Activated CD4-positive, alpha-beta T cell treated with anti-CD3 and anti-CD28 coated beads, Interleukin-2, amount 10 ng/mL, durations not matched to agents 7 days and 5 days (primary cell): ENCODE measurements around the gene LGI4. TPM values are rescaled to one million over a fixed set of nuclear protein-coding genes. Genes with fewer than 3 reads are reported as not detected.

Source experiments
- CTCF ChIA-PET: fragments of 350-600 bp; sonication (Branson Sonifier 250); formaldehyde crosslinking; loops from one replicate; lab custom pipeline; 2021; ENCODE audit warnings: antibody characterized with exemption; lab: Charles Lee
- POLR2A ChIA-PET: fragments of 350-600 bp; sonication (Branson Sonifier 250); formaldehyde crosslinking; loops from one replicate; lab custom pipeline; 2021; ENCODE audit warnings: antibody characterized with exemption; lab: Charles Lee
- DNase-seq: peaks from one replicate; pipeline ENCODE4 v3.0.0-alpha.2; 2020
- H3K27ac Mint-ChIP-seq: one replicate; pipeline ENCODE4 v1.8.0; 2021; ENCODE audit warnings: mild to moderate bottlenecking, moderate library complexity, mixed read lengths
- H3K27me3 Mint-ChIP-seq: one replicate; pipeline ENCODE4 v1.8.0; 2021; ENCODE audit warnings: mixed read lengths
- H3K36me3 Mint-ChIP-seq: one replicate; pipeline ENCODE4 v1.8.0; 2021; ENCODE audit warnings: low read depth, mixed read lengths
- H3K4me1 Mint-ChIP-seq: one replicate; pipeline ENCODE4 v1.8.0; 2021; ENCODE audit warnings: mixed read lengths
- H3K4me3 Mint-ChIP-seq: one replicate; pipeline ENCODE4 v1.8.0; 2021; ENCODE audit warnings: mild to moderate bottlenecking, moderate library complexity, mixed read lengths
- H3K9me3 Mint-ChIP-seq: one replicate; pipeline ENCODE4 v1.8.0; 2021; ENCODE audit warnings: mixed read lengths
- total RNA-seq, 2 experiments: library from RNA; stranded (reverse); gene quantifications; one replicate each; pipeline ENCODE4 v1.2.3, GENCODE V29; 2021

The LGI4 gene
- total RNA-seq, 2 experiments from 2014 or later = 0.37 to 0.40 TPM

GRCh38 chr19:35115177-35115951 is 19.5 kb downstream of the LGI4 start, which contains the start of gene FXYD3:
Gene FXYD3, plus strand, starts transcription at chr19:35115823. Its CDS starts 3,554 bp downstream, at chr19:35119377.
- no peak within 1 kb of the TSS for H3K4me3 Mint-ChIP-seq
- no peaks in the 10 kb centered on the region for H3K9me3 Mint-ChIP-seq
- H3K36me3 Mint-ChIP-seq = no peaks in the 10 kb centered on the region
- H3K27ac Mint-ChIP-seq = no peak within 1 kb of the TSS
- POLR2A ChIA-PET = no interaction called here
- no peak for DNase-seq
- H3K27me3 Mint-ChIP-seq = peaks cover 5% of the 10 kb centered on the region
- H3K4me1 Mint-ChIP-seq = peaks cover 5% of the 10 kb centered on the region
- CTCF ChIA-PET = interaction anchor here (0.6 to 2.4 kb wide), 3 partner anchors 9 to 135 kb away, joined by 3 to 6 read pairs (median 3); no protein-coding TSS in a partner anchor

GRCh38 chr19:35114353-35115176 is 20.3 kb downstream of the LGI4 start:
- peak; percentile 61 for DNase-seq
- ChIA-PET POLR2A (no interaction called here), CTCF (interaction anchor here (0.5 to 2.4 kb wide), 3 partner anchors 8 to 585 kb away, joined by 3 to 6 read pairs (median 3); no protein-coding TSS in a partner anchor)
- Mint-ChIP-seq H3K36me3 (no peaks in the 10 kb centered on the region), H3K4me3 (no peak overlapping the region), H3K27ac (peak overlapping the region; percentile 19), H3K4me1 (peaks cover 5% of the 10 kb centered on the region), H3K9me3 (no peaks in the 10 kb centered on the region), H3K27me3 (peaks cover 5% of the 10 kb centered on the region)

- Mint-ChIP-seq H3K27me3 (peaks cover 7% of the 10 kb centered on the region), H3K4me3 (no peak overlapping the region), H3K36me3 (no peaks in the 10 kb centered on the region), H3K27ac (no peak overlapping the region), H3K4me1 (peaks cover 5% of the 10 kb centered on the region), H3K9me3 (no peaks in the 10 kb centered on the region)
- CTCF ChIA-PET = no interaction called here
- POLR2A ChIA-PET = no interaction called here
- DNase-seq = no peak
Measured at GRCh38 chr19:35112995-35113688, 21.7 kb downstream of the LGI4 start.

- Mint-ChIP-seq H3K4me3 (no peak overlapping the region), H3K4me1 (peaks cover 5% of the 10 kb centered on the region), H3K27me3 (peaks cover 1% of the 10 kb centered on the region), H3K36me3 (no peaks in the 10 kb centered on the region), H3K27ac (no peak overlapping the region), H3K9me3 (peaks cover 5% of the 10 kb centered on the region)
- DNase-seq = no peak
- ChIA-PET POLR2A (no interaction called here), CTCF (interaction anchor here (1.4 to 1.8 kb wide), 2 partner anchors 18 to 44 kb away, joined by 3 to 8 read pairs; no protein-coding TSS in a partner anchor)
Measured at GRCh38 chr19:35110974-35111373, 23.9 kb downstream of the LGI4 start.

GRCh38 chr19:35109395-35110112 is 25.3 kb downstream of the LGI4 start:
- no peak overlapping the region for H3K27ac Mint-ChIP-seq
- H3K9me3 Mint-ChIP-seq = peaks cover 5% of the 10 kb centered on the region
- ChIA-PET POLR2A (no interaction called here), CTCF (no interaction called here)
- no peak for DNase-seq
- peaks cover 1% of the 10 kb centered on the region for H3K27me3 Mint-ChIP-seq
- peaks cover 2% of the 10 kb centered on the region for H3K4me1 Mint-ChIP-seq
- no peak overlapping the region for H3K4me3 Mint-ChIP-seq
- H3K36me3 Mint-ChIP-seq = no peaks in the 10 kb centered on the region

GRCh38 chr19:35108730-35109129 is 26.1 kb downstream of the LGI4 start:
- H3K27me3 Mint-ChIP-seq = peaks cover 1% of the 10 kb centered on the region
- DNase-seq = no peak
- peaks cover 5% of the 10 kb centered on the region for H3K9me3 Mint-ChIP-seq
- no peaks in the 10 kb centered on the region for H3K36me3 Mint-ChIP-seq
- H3K4me1 Mint-ChIP-seq = no peaks in the 10 kb centered on the region
- no peak overlapping the region for H3K4me3 Mint-ChIP-seq
- POLR2A ChIA-PET = no interaction called here
- CTCF ChIA-PET = no interaction called here
- no peak overlapping the region for H3K27ac Mint-ChIP-seq

GRCh38 chr19:35107545-35107944 is 27.3 kb downstream of the LGI4 start:
- no peak overlapping the region for H3K27ac Mint-ChIP-seq
- peaks cover 1% of the 10 kb centered on the region for H3K27me3 Mint-ChIP-seq
- DNase-seq = no peak
- ChIA-PET CTCF (interaction anchor here (1.8 kb wide), 1 partner anchor 8 kb away, joined by 6 read pairs; the partner anchor contains the start of gene FXYD3), POLR2A (no interaction called here)
- H3K4me3 Mint-ChIP-seq = no peak overlapping the region
- H3K4me1 Mint-ChIP-seq = no peaks in the 10 kb centered on the region
- H3K9me3 Mint-ChIP-seq = peaks cover 5% of the 10 kb centered on the region
- H3K36me3 Mint-ChIP-seq = no peaks in the 10 kb centered on the region

GRCh38 chr19:35106898-35107541 is 27.8 kb downstream of the LGI4 start:
- no peaks in the 10 kb centered on the region for H3K36me3 Mint-ChIP-seq
- no peak for DNase-seq
- H3K4me1 Mint-ChIP-seq = no peaks in the 10 kb centered on the region
- H3K27me3 Mint-ChIP-seq = peaks cover 1% of the 10 kb centered on the region
- no peak overlapping the region for H3K27ac Mint-ChIP-seq
- peaks cover 5% of the 10 kb centered on the region for H3K9me3 Mint-ChIP-seq
- ChIA-PET CTCF (interaction anchor here (1.8 kb wide), 1 partner anchor 8 kb away, joined by 6 read pairs; the partner anchor contains the start of gene FXYD3), POLR2A (no interaction called here)
- no peak overlapping the region for H3K4me3 Mint-ChIP-seq

GRCh38 chr19:35106291-35106583 is 28.6 kb downstream of the LGI4 start:
- ChIA-PET POLR2A (no interaction called here), CTCF (interaction anchor here (1.8 kb wide), 1 partner anchor 9 kb away, joined by 6 read pairs; the partner anchor contains the start of gene FXYD3)
- no peak for DNase-seq
- no peaks in the 10 kb centered on the region for H3K4me1 Mint-ChIP-seq
- H3K27me3 Mint-ChIP-seq = peaks cover 1% of the 10 kb centered on the region
- no peak overlapping the region for H3K27ac Mint-ChIP-seq
- H3K9me3 Mint-ChIP-seq = peaks cover 5% of the 10 kb centered on the region
- no peak overlapping the region for H3K4me3 Mint-ChIP-seq
- no peaks in the 10 kb centered on the region for H3K36me3 Mint-ChIP-seq

GRCh38 chr19:35105411-35106290 is 29.2 kb downstream of the LGI4 start:
- H3K4me3 Mint-ChIP-seq = no peak overlapping the region
- ChIA-PET POLR2A (no interaction called here), CTCF (interaction anchor here (1.8 kb wide), 1 partner anchor 10 kb away, joined by 6 read pairs; the partner anchor contains the start of gene FXYD3)
- no peak for DNase-seq
- H3K4me1 Mint-ChIP-seq = no peaks in the 10 kb centered on the region
- no peak overlapping the region for H3K27ac Mint-ChIP-seq
- H3K9me3 Mint-ChIP-seq = peaks cover 5% of the 10 kb centered on the region
- H3K27me3 Mint-ChIP-seq = peaks cover 1% of the 10 kb centered on the region
- no peaks in the 10 kb centered on the region for H3K36me3 Mint-ChIP-seq

GRCh38 chr19:35105047-35105410 is 29.8 kb downstream of the LGI4 start:
- ChIA-PET POLR2A (no interaction called here), CTCF (no interaction called here)
- H3K27me3 Mint-ChIP-seq = peaks cover 1% of the 10 kb centered on the region
- H3K4me1 Mint-ChIP-seq = no peaks in the 10 kb centered on the region
- no peak overlapping the region for H3K4me3 Mint-ChIP-seq
- H3K27ac Mint-ChIP-seq = no peak overlapping the region
- DNase-seq = no peak
- H3K9me3 Mint-ChIP-seq = peaks cover 5% of the 10 kb centered on the region
- no peaks in the 10 kb centered on the region for H3K36me3 Mint-ChIP-seq
